GM23338 (cell line): ENCODE results near the gene OGFOD2. TPM values are rescaled to one million over a fixed set of nuclear protein-coding genes. Genes with fewer than 3 reads are reported as not detected.

Source experiments
- ATAC-seq: fragments of 200-7000 bp; cut with Tn5 transposase; 3 replicates; pipeline ENCODE4 v1.9.1; 2020
- DNase-seq: peaks from one replicate; pipeline ENCODE4 v3.0.0-alpha.2; 2015; ENCODE audit warnings: low spot score
- H2AFZ ChIP-seq: fragments of 200-600 bp; sonication (generic); 2 replicates; pipeline ENCODE4 v1.8.0; 2016; ENCODE audit warnings: antibody characterized with exemption, mild to moderate bottlenecking, moderate library complexity
- H3F3A ChIP-seq: fragments of 200-600 bp; sonication (generic); replicated peaks from 2 replicates; pipeline ENCODE4 v1.8.0; 2017; ENCODE audit warnings: antibody characterized with exemption, mixed run types, low read depth
- H3K27ac ChIP-seq: fragments of 200-600 bp; sonication (generic); 2 replicates; pipeline ENCODE4 v1.6.1; 2016; ENCODE audit warnings: low read depth
- H3K27me3 ChIP-seq: fragments of 200-600 bp; sonication (generic); 2 replicates; pipeline ENCODE4 v1.8.0; 2016; ENCODE audit warnings: mild to moderate bottlenecking, mixed run types, moderate library complexity; ENCODE audit not compliant: insufficient read depth
- H3K36me3 ChIP-seq: fragments of 200-600 bp; sonication (generic); 2 replicates; pipeline ENCODE4 v1.8.0; 2016; ENCODE audit warnings: mild to moderate bottlenecking; ENCODE audit not compliant: insufficient read depth
- H3K4me1 ChIP-seq: fragments of 200-600 bp; sonication (generic); 2 replicates; pipeline ENCODE4 v1.8.0; 2016; ENCODE audit warnings: mild to moderate bottlenecking, moderate library complexity; ENCODE audit not compliant: insufficient read depth
- H3K4me2 ChIP-seq: fragments of 200-600 bp; sonication (generic); 2 replicates; pipeline ENCODE4 v1.7.1; 2017; ENCODE audit warnings: mixed run types
- H3K4me3 ChIP-seq: fragments of 200-600 bp; sonication (generic); 2 replicates; pipeline ENCODE4 v1.6.1; 2016; ENCODE audit warnings: mixed run types
- H3K79me2 ChIP-seq: fragments of 200-600 bp; sonication (generic); replicated peaks from 2 replicates; pipeline ENCODE4 v1.8.0; 2017; ENCODE audit warnings: mild to moderate bottlenecking; ENCODE audit not compliant: insufficient read depth
- H3K9me2 ChIP-seq: fragments of 200-600 bp; sonication (generic); 2 replicates; pipeline ENCODE4 v1.8.0; 2017; ENCODE audit not compliant: insufficient read depth
- H4K20me1 ChIP-seq: fragments of 200-600 bp; sonication (generic); replicated peaks from 2 replicates; pipeline ENCODE4 v1.8.0; 2017; ENCODE audit warnings: mild to moderate bottlenecking; ENCODE audit not compliant: insufficient read depth
- H3K27ac Mint-ChIP-seq: 2 replicates; pipeline ENCODE4 v1.8.0; 2020; ENCODE audit warnings: inconsistent platforms, mild to moderate bottlenecking, moderate library complexity, mixed read lengths
- H3K27me3 Mint-ChIP-seq: 3 replicates; pipeline ENCODE4 v1.8.0; 2022; ENCODE audit warnings: low read depth, mild to moderate bottlenecking, moderate library complexity, mixed read lengths, inconsistent platforms; ENCODE audit not compliant: insufficient read depth, poor library complexity
- H3K36me3 Mint-ChIP-seq: 3 replicates; pipeline ENCODE4 v1.8.0; 2021; ENCODE audit warnings: low read depth, mild to moderate bottlenecking, inconsistent platforms, moderate library complexity, mixed read lengths
- H3K4me1 Mint-ChIP-seq: 3 replicates; pipeline ENCODE4 v1.8.0; 2020; ENCODE audit warnings: mild to moderate bottlenecking, inconsistent platforms, mixed read lengths
- H3K4me3 Mint-ChIP-seq: 3 replicates; pipeline ENCODE4 v1.8.0; 2021; ENCODE audit warnings: moderate library complexity, mild to moderate bottlenecking, inconsistent platforms, mixed read lengths
- H3K9me3 Mint-ChIP-seq: 3 replicates; pipeline ENCODE4 v1.8.0; 2020; ENCODE audit warnings: moderate library complexity, mild to moderate bottlenecking, inconsistent platforms, mixed read lengths
- CREB1 ChIP-seq: fragments of 250-450 bp; sonication (Bioruptor Pico); IDR thresholded peaks from 2 replicates; pipeline ENCODE4 v1.5.0; 2020; ENCODE audit warnings: low read depth, mild to moderate bottlenecking, moderate library complexity
- CTCF ChIP-seq, 2 experiments: fragments of 200-600 bp in 1 of 2; sonication (generic) in 1 of 2; conservative IDR thresholded peaks; 2 replicates each; pipeline versions ENCODE4 v1.5.1 to v1.6.1; 2016 to 2017; ENCODE audit warnings: antibody characterized with exemption in 2 of 2, low read depth in 2 of 2, mild to moderate bottlenecking in 2 of 2, moderate library complexity in 1 of 2
- ETS1 ChIP-seq: IDR thresholded peaks from 2 replicates; pipeline ENCODE4 v1.6.1; 2016; ENCODE audit warnings: antibody characterized with exemption
- EZH2 ChIP-seq: fragments of 200-600 bp; sonication (generic); IDR thresholded peaks from one replicate; pipeline ENCODE4 v1.8.0; 2017; ENCODE audit warnings: antibody characterized with exemption, mild to moderate bottlenecking, low read depth; ENCODE audit not compliant: unreplicated experiment
- EZH2phosphoT487 ChIP-seq: fragments of 200-600 bp; sonication (generic); IDR thresholded peaks from one replicate; pipeline ENCODE4 v1.8.1; 2018; ENCODE audit warnings: antibody characterized with exemption; ENCODE audit not compliant: unreplicated experiment
- JUNB ChIP-seq: IDR thresholded peaks from one replicate; pipeline ENCODE4 v1.6.1; 2016; ENCODE audit warnings: antibody characterized with exemption; ENCODE audit not compliant: unreplicated experiment
- NANOG ChIP-seq: IDR thresholded peaks from 2 replicates; pipeline ENCODE4 v1.6.1; 2016; ENCODE audit warnings: antibody characterized with exemption, borderline replicate concordance
- POLR2AphosphoS5 ChIP-seq: IDR thresholded peaks from 2 replicates; pipeline ENCODE4 v1.6.1; 2016; ENCODE audit warnings: antibody characterized with exemption, low read depth
- REST ChIP-seq: IDR thresholded peaks from one replicate; pipeline ENCODE4 v1.6.1; 2018; ENCODE audit warnings: antibody characterized with exemption; ENCODE audit not compliant: unreplicated experiment
- STAT1 ChIP-seq: IDR thresholded peaks from one replicate; pipeline ENCODE4 v1.6.1; 2016; ENCODE audit warnings: antibody characterized with exemption; ENCODE audit not compliant: unreplicated experiment
- ZNF114 ChIP-seq: fragments of 250-450 bp; sonication (Bioruptor Pico); IDR thresholded peaks from 2 replicates; pipeline ENCODE4 v1.5.0; 2020; ENCODE audit warnings: mild to moderate bottlenecking, moderate library complexity
- ZNF331 ChIP-seq: fragments of 250-450 bp; sonication (Bioruptor Pico); IDR thresholded peaks from 2 replicates; pipeline ENCODE4 v1.5.0; 2020; ENCODE audit warnings: low read depth, mild to moderate bottlenecking, moderate library complexity
- polyA plus RNA-seq: library from polyadenylated mRNA; unstranded; fragments of >200 nt; fragmentation: Nextera tagmentation; extraction: Ambion mirVana; gene quantifications from 2 replicates; pipeline ENCODE4 v1.2.1, GENCODE V29; 2016
- total RNA-seq: library from RNA; depleted of rRNA; stranded (reverse); fragments of >200 nt; shearing (Covaris generic); gene quantifications from 2 replicates; pipeline ENCODE4 v1.2.3, GENCODE V29; 2014

The OGFOD2 gene
- total and polyA plus RNA-seq, 2 experiments from 2014 or later, result 13.1 to 16.1 TPM

GRCh38 chr12:122958198-122958888 is 16.7 kb upstream of the OGFOD2 start:
- no peak for ATAC-seq
- Mint-ChIP-seq H3K27ac (no peak overlapping the region), H3K4me3 (no peak overlapping the region), H3K4me1 (no peaks in the 10 kb centered on the region; the same call in 2 of the 3 replicates), H3K27me3 (peaks cover 2% of the 10 kb centered on the region), H3K36me3 (peaks cover 3% of the 10 kb centered on the region; the same call in 1 of the 3 replicates), H3K9me3 (no peaks in the 10 kb centered on the region)
- Histone ChIP-seq H3K27ac (no peak overlapping the region), H3K79me2 (no peaks in the 10 kb centered on the region), H3K4me3 (no peak overlapping the region), H3K4me1 (no peaks in the 10 kb centered on the region), H3K9me2 (no peaks in the 10 kb centered on the region), H3K4me2 (no peak overlapping the region), H3K27me3 (no peaks in the 10 kb centered on the region), H3K36me3 (no peaks in the 10 kb centered on the region), H3F3A (no peaks in the 10 kb centered on the region), H2AFZ (no peak overlapping the region), H4K20me1 (0 out of 2 replicates have a peak, but pooled peaks cover 4% of the 10 kb centered on the region)
- TF ChIP-seq EZH2phosphoT487 (no peak), EZH2 (no peak), JUNB (no peak), CREB1 (CRISPR knock-in tag) (no peak), POLR2AphosphoS5 (no peak), ZNF331 (CRISPR knock-in tag) (no peak), STAT1 (no peak), NANOG (no peak), ZNF114 (CRISPR knock-in tag) (no peak), CTCF (conservative IDR thresholded peaks at IDR 0.05; ENCODE audit: low read depth in 2 of 2) (no peak)
- no peak for DNase-seq

- DNase-seq (no peak), ATAC-seq (no peak)
- Histone ChIP-seq H3K4me2 (no peak overlapping the region), H3K36me3 (no peaks in the 10 kb centered on the region), H4K20me1 (no peaks in the 10 kb centered on the region), H3K27ac (no peak overlapping the region), H3K27me3 (no peaks in the 10 kb centered on the region), H3K9me2 (no peaks in the 10 kb centered on the region), H3F3A (no peaks in the 10 kb centered on the region), H2AFZ (no peak overlapping the region), H3K4me3 (no peak overlapping the region), H3K79me2 (no peaks in the 10 kb centered on the region), H3K4me1 (no peaks in the 10 kb centered on the region; the same call in 1 of the 2 replicates)
- Mint-ChIP-seq H3K9me3 (no peaks in the 10 kb centered on the region), H3K36me3 (peaks cover 3% of the 10 kb centered on the region; the same call in 1 of the 3 replicates), H3K27ac (no peak overlapping the region), H3K27me3 (peaks cover 2% of the 10 kb centered on the region), H3K4me3 (no peak overlapping the region), H3K4me1 (peaks cover 7% of the 10 kb centered on the region)
- TF ChIP-seq ETS1 (no peak), CTCF (conservative IDR thresholded peaks at IDR 0.05; ENCODE audit: low read depth in 2 of 2) (no peak), STAT1 (no peak), ZNF331 (CRISPR knock-in tag) (no peak), EZH2 (no peak), CREB1 (CRISPR knock-in tag) (no peak), REST (no peak), EZH2phosphoT487 (no peak)
Measured at GRCh38 chr12:122959566-122960192, 15.4 kb upstream of the OGFOD2 start.
